SU-DHL-6 (cell line): ENCODE results near the gene CLDN14.

Source experiments
- H2AFZ ChIP-seq: fragments of 200-600 bp; sonication (generic); 2 replicates; pipeline ENCODE4 v1.6.1; 2014; ENCODE audit warnings: low read depth, mild to moderate bottlenecking, moderate library complexity, mixed read lengths, antibody characterized with exemption, low read length; ENCODE audit not compliant: severe bottlenecking
- H3F3A ChIP-seq: fragments of 200-600 bp; shearing (Covaris generic); 2 replicates; pipeline ENCODE4 v1.6.0; 2016; ENCODE audit warnings: antibody characterized with exemption, mild to moderate bottlenecking; ENCODE audit not compliant: insufficient read depth
- H3K27ac ChIP-seq: fragments of 200-600 bp; sonication (generic); 2 replicates; pipeline ENCODE4 v1.5.1; 2016; ENCODE audit warnings: low read depth, mild to moderate bottlenecking, low read length, moderate library complexity, mixed read lengths
- H3K27me3 ChIP-seq: fragments of 200-600 bp; sonication (generic), shearing (Covaris generic); 2 replicates; pipeline ENCODE4 v1.6.0; 2014; ENCODE audit warnings: mild to moderate bottlenecking, low read length
- H3K36me3 ChIP-seq: fragments of 200-600 bp; sonication (generic); 2 replicates; pipeline ENCODE4 v1.6.1; 2014; ENCODE audit warnings: mild to moderate bottlenecking, low read length, mixed read lengths
- H3K4me2 ChIP-seq: fragments of 300-600, 200-600 bp; shearing (Covaris generic), sonication (generic); 2 replicates; pipeline ENCODE4 v1.6.0; 2014; ENCODE audit warnings: low read length, low read depth, mild to moderate bottlenecking; ENCODE audit not compliant: poor library complexity, severe bottlenecking
- H3K4me3 ChIP-seq: fragments of 200-600 bp; sonication (generic); 2 replicates; pipeline ENCODE4 v1.5.1; 2014; ENCODE audit warnings: antibody characterized with exemption, low read length, mild to moderate bottlenecking, mixed read lengths; ENCODE audit not compliant: insufficient read depth, poor library complexity, severe bottlenecking
- H3K79me2 ChIP-seq: fragments of 200-600 bp; sonication (generic); 2 replicates; pipeline ENCODE4 v1.6.1; 2014; ENCODE audit warnings: mild to moderate bottlenecking, low read length, moderate library complexity; ENCODE audit not compliant: insufficient read depth
- H3K9ac ChIP-seq: fragments of 200-600 bp; sonication (generic); 2 replicates; pipeline ENCODE4 v1.7.0; 2014; ENCODE audit warnings: mild to moderate bottlenecking, low read length
- H3K9me2 ChIP-seq: fragments of 200-600 bp; sonication (generic); replicated peaks from 2 replicates; pipeline ENCODE4 v1.6.1; 2014; ENCODE audit warnings: low read length; ENCODE audit not compliant: insufficient read depth
- H3K9me3 ChIP-seq: fragments of 200-600 bp; sonication (generic); 2 replicates; pipeline ENCODE4 v1.6.1; 2014; ENCODE audit warnings: low read length, mixed read lengths; ENCODE audit not compliant: insufficient read depth
- H4K20me1 ChIP-seq: fragments of 200-600 bp; sonication (generic); 2 replicates; pipeline ENCODE4 v1.6.1; 2014; ENCODE audit warnings: low read depth, mild to moderate bottlenecking, antibody characterized with exemption, low read length, moderate library complexity, mixed read lengths
- CTCF ChIP-seq: fragments of 200-600 bp; sonication (generic); IDR thresholded peaks from one replicate; pipeline ENCODE4 v1.5.1; 2017; ENCODE audit warnings: antibody characterized with exemption, mild to moderate bottlenecking, low read length, moderate library complexity; ENCODE audit not compliant: insufficient read depth, poor library complexity, severe bottlenecking
- EZH2phosphoT487 ChIP-seq: fragments of 200-600 bp; sonication (generic), shearing (Covaris generic); conservative IDR thresholded peaks from 2 replicates; pipeline ENCODE4 v1.6.1; 2018; ENCODE audit warnings: mild to moderate bottlenecking, antibody characterized with exemption, low read length, moderate library complexity, mixed read lengths

CLDN14 gene

GRCh38 chr21:36424592-36424991, 55.3 kb downstream of the CLDN14 start:
- Histone ChIP-seq H3K36me3 (no peaks in the 10 kb centered on the region), H3K9me3 (no peaks in the 10 kb centered on the region)

GRCh38 chr21:36423771-36424433, 56.0 kb downstream of the CLDN14 start:
- Histone ChIP-seq H3K4me3 (no peak overlapping the region), H3F3A (no peaks in the 10 kb centered on the region), H3K27me3 (no peaks in the 10 kb centered on the region), H3K4me2 (no peak overlapping the region), H2AFZ (no peak overlapping the region), H3K9ac (no peak overlapping the region), H3K36me3 (no peaks in the 10 kb centered on the region), H4K20me1 (no peaks in the 10 kb centered on the region), H3K79me2 (no peaks in the 10 kb centered on the region), H3K9me2 (no peaks in the 10 kb centered on the region), H3K27ac (no peak overlapping the region), H3K9me3 (no peaks in the 10 kb centered on the region)
- TF ChIP-seq CTCF (no peak), EZH2phosphoT487 (no peak)

More at GRCh38 chr21:36424592-36424991, 55.3 kb downstream of the CLDN14 start:
- Histone ChIP-seq H3K9me2 (no peaks in the 10 kb centered on the region), H2AFZ (no peak overlapping the region), H3K4me3 (no peak overlapping the region), H3F3A (no peaks in the 10 kb centered on the region), H4K20me1 (no peaks in the 10 kb centered on the region), H3K27ac (no peak overlapping the region), H3K4me2 (no peak overlapping the region), H3K27me3 (no peaks in the 10 kb centered on the region), H3K79me2 (no peaks in the 10 kb centered on the region), H3K9ac (no peak overlapping the region)
- TF ChIP-seq CTCF (no peak), EZH2phosphoT487 (no peak)

- Histone ChIP-seq H3K9ac (no peak overlapping the region), H3K27ac (no peak overlapping the region), H3K9me3 (no peaks in the 10 kb centered on the region), H3K4me2 (no peak overlapping the region), H3F3A (no peaks in the 10 kb centered on the region), H2AFZ (no peak overlapping the region), H3K4me3 (no peak overlapping the region), H3K27me3 (no peaks in the 10 kb centered on the region), H3K79me2 (no peaks in the 10 kb centered on the region), H4K20me1 (no peaks in the 10 kb centered on the region), H3K9me2 (no peaks in the 10 kb centered on the region), H3K36me3 (no peaks in the 10 kb centered on the region)
- peak; percentile 67 for TF ChIP-seq CTCF
- no peak for TF ChIP-seq EZH2phosphoT487
Observed at GRCh38 chr21:36422279-36423098, 57.4 kb downstream of the CLDN14 start.
